Hepatocyte (in vitro differentiated cells): ENCODE data around the gene PIGR. TPM values are rescaled to one million over a fixed set of nuclear protein-coding genes. Genes with fewer than 3 reads are reported as not detected.

ENCODE experiments used
- polyA plus RNA-seq: library from polyadenylated mRNA; unstranded; fragments of >200 nt; fragmentation: Nextera tagmentation; extraction: Ambion mirVana; gene quantifications from 2 replicates; pipeline ENCODE4 v1.2.1, GENCODE V29; 2016
- total RNA-seq: library from RNA; depleted of rRNA; stranded (reverse); fragments of >200 nt; gene quantifications from 2 replicates; pipeline ENCODE4 v1.2.3, GENCODE V29; 2014

Gene PIGR
- total and polyA plus RNA-seq, 2 experiments from 2014 or later, result 8.1 to 22.9 TPM

Other genes with a start within 250 kb of the PIGR start
- 0.28 and 0.37 TPM in 2 replicates for gene IL19, start 175.7 kb downstream of the PIGR start, total RNA-seq
- not detected in 2 replicates for gene IL19, start 175.7 kb downstream of the PIGR start, polyA plus RNA-seq
- gene IL10, start 174.0 kb downstream of the PIGR start, total RNA-seq, result not detected in 2 replicates
- gene IL10, start 174.0 kb downstream of the PIGR start, polyA plus RNA-seq, result 0.49 and 0.50 TPM in 2 replicates
- not detected in 2 replicates for gene IL20, start 80.8 kb downstream of the PIGR start, total RNA-seq
- not detected in 2 replicates for gene IL20, start 80.8 kb downstream of the PIGR start, polyA plus RNA-seq
- gene IL24, start 49.0 kb downstream of the PIGR start, total RNA-seq, result 0.12 TPM in 1 of 2 replicates, not detected in the other
- 1.3 TPM in 1 of 2 replicates, not detected in the other for gene IL24, start 49.0 kb downstream of the PIGR start, polyA plus RNA-seq
- 0.97 and 2.6 TPM in 2 replicates for gene FCMR, start 24.5 kb downstream of the PIGR start, total RNA-seq
- 0.71 and 0.88 TPM in 2 replicates for gene FCMR, start 24.5 kb downstream of the PIGR start, polyA plus RNA-seq
- gene FCAMR, start 24.0 kb upstream of the PIGR start, total RNA-seq, result 0.52 and 0.70 TPM in 2 replicates
- 0.52 TPM in 1 of 2 replicates, not detected in the other for gene FCAMR, start 24.0 kb upstream of the PIGR start, polyA plus RNA-seq
- gene C1orf116, start 86.3 kb upstream of the PIGR start, total RNA-seq, result 16.7 and 18.3 TPM in 2 replicates
- gene C1orf116, start 86.3 kb upstream of the PIGR start, polyA plus RNA-seq, result 15.7 and 18.7 TPM in 2 replicates
- 25.7 and 25.8 TPM in 2 replicates for gene YOD1, start 104.7 kb upstream of the PIGR start, total RNA-seq
- 4.5 and 5.6 TPM in 2 replicates for gene YOD1, start 104.7 kb upstream of the PIGR start, polyA plus RNA-seq
- gene PFKFB2, start 106.8 kb upstream of the PIGR start, total RNA-seq, result 19.2 and 23.6 TPM in 2 replicates
- gene PFKFB2, start 106.8 kb upstream of the PIGR start, polyA plus RNA-seq, result 9.5 and 10.0 TPM in 2 replicates
- gene C4BPB, start 142.4 kb upstream of the PIGR start, total RNA-seq, result 16.0 and 16.8 TPM in 2 replicates
- 12.4 and 13.5 TPM in 2 replicates for gene C4BPB, start 142.4 kb upstream of the PIGR start, polyA plus RNA-seq
- gene C4BPA, start 157.8 kb upstream of the PIGR start, total RNA-seq, result 17.2 and 23.5 TPM in 2 replicates
- 10.2 and 12.4 TPM in 2 replicates for gene C4BPA, start 157.8 kb upstream of the PIGR start, polyA plus RNA-seq